ENCODE measurements around the gene RNU7-1.

RNU7-1 gene

DNA sequence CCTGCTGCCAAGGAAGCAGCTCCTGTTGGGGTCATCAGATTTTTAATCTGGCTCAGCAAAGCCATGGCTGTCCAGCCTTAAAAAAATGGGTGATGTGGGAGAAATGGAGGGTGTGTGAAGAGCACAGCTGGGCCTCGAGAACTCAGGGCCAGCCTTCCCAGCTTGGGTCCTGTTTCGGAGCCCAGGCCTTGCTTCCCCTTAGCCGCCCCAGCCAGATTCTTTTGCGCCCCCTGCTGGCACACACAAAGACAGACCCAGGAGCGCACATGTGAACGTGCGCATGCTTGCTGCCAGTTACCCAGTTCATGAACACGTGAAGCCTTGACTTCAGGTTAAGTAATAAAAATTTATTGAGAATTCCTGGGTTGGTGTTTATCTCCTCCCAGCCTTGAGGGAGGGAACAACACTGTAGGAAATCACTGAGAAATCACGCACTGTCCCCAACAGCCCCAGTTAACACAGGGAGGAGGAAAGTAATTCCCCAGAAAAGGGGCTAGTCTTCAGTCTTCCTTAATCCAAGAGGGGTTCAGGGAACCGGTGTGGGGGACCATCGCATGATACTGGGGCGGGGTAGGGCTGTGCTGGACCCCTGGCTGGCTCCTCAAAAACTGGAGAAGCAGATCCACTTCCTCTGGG is 21.5 kb downstream of the RNU7-1 start:
- DNase-seq (ENCODE audit: low spot score): peak; percentile 92

DNA sequence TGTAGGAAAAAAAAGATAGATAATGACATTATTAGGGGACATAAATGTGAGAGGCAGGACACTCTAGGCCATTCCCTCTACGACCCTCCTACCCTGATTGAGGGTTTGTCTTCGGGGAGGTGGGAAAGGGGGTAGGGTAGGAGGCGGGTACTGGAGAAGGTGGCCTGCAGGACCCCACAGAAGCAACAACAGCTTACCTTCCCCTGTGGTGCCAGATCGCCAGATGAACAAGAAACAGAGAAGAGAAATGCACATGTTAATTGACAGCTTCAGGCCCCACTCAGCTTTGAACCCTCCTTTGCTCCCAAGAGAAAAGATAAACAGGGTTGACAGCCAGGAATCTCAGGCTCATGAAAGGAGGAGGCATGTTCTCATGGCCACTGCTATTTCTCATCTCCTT is 22.1 kb downstream of the RNU7-1 start:
- no peak for DNase-seq (ENCODE audit: low spot score)

DNA sequence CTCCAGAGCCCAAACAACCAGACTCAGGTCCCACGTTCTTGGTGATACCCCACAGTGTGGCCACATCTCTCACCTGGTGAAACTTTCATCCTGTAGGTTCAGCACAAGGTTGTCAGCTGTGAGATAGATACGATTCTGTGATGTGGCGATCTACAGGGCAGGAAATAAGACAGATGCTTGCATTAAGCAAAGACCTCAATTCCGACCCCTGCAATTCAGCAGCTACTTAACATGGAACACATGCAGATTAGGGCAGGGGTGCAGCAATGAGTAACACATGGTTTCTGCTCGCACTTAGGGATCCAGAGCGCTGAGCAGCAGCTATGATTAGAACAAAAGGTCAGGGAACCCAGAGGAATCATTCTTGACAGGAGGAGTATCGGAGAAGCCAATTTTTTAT is 22.7 kb downstream of the RNU7-1 start:
- no peak for DNase-seq (ENCODE audit: low spot score)

DNA sequence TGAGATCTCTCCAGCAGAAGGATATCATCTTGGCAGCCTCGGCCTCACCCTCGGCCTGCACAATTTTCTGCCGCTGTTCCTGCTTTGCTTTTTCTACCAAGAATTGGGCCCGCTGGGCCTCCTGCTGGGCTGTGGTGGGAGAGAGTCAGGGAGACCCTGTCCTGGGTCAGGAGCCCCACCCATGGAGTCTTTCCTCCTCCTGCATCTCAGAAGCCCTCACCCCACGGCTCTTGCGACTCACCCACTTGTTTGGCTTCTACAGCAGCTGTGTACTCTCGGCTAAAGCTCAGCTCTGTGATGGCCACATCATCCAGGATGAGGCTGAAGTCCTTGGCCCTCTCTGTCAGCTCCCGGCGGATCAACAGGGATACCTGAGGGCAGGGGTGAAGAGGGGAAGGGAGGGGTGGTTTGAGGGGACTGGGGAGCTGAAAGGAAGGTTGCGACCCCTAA is 24.1 kb downstream of the RNU7-1 start:
- no peak for DNase-seq (ENCODE audit: low spot score)

DNA sequence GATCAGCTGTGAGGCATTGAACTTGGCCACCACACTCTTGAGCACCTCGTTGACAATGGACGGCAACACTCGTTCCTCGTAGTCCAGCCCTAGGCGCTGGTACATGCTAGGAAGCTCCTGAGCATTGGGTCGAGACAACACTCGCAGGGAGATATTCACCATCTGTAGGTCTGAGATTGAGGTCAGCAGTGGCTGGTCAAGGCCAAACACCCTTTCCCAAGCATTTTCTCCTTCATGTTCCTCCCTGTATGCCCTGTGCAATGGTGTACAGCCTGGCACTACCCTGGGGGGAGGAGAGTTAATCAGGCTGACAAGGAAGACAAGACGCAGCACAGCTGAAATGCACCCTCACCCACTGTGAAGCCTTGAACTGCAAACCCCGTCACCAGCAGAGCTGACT is 24.8 kb downstream of the RNU7-1 start:
- no peak for DNase-seq (ENCODE audit: low spot score)

DNA sequence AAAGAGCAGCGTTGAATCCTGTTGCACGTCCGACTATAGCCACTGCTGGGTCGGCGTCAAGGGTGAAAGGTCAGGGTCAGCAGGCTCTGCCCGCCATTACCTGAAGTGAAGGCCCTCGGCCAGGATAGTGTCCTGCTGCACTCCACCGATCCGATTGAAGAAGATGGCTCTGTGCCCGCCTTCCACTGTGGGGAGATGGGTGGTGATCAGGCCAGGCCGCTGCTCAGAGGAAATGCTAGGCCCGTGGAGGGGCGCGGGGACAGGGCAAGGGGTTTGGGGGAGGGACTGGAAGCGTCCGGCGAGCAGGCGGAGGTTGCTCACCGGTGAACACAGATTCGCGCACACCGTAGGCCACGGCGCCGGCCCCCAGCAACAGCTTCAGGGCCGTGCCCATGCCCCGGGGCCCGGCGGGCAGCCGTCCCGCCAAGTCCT is 26.5 kb downstream of the RNU7-1 start:
- no peak for DNase-seq (ENCODE audit: low spot score)

DNA sequence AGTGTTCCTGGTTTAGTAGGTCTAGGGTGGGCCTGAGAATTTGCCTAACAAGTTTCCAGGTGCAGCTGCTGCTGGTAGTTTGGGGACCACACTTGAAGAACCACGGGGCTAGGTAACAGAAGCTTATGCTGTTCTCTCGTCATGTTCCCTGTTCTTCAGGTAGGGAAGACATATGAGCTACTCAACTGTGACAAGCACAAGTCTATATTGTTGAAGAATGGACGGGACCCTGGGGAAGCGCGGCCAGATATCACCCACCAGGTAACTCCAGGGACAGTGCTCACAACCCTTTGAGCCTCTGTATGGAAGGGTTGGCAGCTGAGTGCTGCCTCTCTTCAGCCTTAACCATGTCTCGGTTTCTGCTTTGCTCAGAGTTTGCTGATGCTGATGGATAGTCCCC is 30.6 kb downstream of the RNU7-1 start:
- DNase-seq (ENCODE audit: low spot score): no peak

DNA sequence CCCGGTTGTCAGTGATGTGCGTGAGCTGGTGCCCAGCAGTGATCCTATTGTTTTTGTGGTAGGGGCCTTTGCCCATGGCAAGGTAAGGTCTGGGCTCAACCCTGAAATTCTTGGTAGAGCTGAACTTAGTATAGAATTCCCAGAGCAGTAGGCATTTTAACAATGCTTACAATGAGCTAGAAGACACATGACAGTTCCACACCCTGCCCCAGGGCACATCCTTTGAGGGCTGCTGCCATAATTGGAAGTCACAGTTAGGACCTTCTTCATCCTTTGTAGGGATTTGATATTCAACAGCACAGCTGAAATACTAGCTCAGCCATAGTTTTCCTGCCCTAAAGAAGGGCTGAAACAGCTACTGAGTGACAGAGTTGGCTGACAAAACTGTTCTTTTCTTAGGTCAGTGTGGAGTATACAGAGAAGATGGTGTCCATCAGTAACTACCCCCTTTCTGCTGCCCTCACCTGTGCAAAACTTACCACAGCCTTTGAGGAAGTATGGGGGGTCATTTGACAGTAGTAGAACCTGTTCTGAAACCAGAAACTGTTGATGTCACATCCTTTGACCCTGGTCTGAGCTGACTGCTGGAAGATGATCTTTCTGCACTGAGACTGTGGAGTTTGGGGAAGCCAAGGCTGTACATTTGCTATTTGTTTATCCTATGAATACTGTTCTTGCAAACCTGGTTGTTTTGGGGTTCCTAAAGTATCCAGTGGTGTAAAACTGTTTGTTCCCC is 31.8 kb downstream of the RNU7-1 start:
- DNase-seq (ENCODE audit: low spot score): no peak

DNA sequence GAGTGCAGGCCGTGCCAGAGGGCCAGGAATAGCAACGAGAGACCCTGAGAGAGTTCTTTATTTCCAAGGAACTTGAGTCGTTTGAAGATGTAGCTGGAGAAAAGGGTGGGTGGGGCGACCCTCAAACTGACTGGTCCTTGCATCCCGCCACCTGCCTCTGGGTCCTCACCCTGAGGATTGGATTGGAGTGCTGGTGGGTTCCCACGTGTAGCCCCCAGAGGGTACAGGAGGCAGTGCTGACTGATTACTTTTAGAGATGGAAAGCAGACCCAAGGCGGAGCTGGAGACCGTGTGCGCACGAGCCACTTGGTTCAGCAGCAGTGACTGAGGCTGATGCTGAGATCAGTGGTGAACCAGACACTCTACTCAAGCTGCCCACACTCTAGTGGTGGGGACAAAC is 34.0 kb downstream of the RNU7-1 start:
- DNase-seq (ENCODE audit: low spot score): no peak

DNA sequence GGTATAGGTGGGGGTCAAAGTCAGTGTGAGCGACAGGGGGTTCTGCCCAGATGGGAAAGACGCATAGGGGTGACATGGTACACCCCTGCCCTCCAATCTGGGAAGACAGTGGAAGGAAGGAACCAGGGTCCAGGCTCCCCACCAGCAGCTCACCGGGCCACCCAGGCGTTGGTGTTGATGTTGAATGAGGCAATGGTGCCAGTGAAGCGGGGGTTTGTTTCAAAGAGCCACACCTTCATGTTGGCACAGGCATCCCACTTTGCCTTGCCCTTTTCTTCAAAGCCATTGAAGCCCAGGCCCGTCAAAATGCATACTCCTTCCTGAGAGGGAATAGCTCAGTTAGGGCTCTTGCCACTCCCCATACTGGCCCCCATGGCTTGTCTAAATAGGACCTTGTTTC is 34.6 kb downstream of the RNU7-1 start:
- no peak for DNase-seq (ENCODE audit: low spot score)

DNA sequence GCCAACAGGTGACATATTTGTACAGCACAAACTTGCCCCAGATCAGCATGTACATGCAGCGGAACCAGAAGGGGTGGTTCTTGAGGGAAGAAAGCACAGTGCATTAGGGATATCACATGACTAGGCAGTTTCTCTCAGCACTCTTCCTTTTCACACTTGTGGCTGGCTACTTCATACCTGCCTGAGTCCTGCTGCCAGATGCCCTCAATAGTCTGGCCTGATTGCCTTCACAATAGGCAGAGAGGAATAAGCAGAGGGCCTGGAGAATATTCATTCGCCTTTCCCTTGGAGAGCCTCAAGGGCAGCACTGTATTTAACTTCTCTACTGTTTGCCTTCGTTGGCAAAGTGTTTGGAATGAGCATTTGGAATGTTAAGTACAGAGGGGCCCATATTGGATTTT is 35.0 kb downstream of the RNU7-1 start:
- no peak for DNase-seq (ENCODE audit: low spot score)

DNA sequence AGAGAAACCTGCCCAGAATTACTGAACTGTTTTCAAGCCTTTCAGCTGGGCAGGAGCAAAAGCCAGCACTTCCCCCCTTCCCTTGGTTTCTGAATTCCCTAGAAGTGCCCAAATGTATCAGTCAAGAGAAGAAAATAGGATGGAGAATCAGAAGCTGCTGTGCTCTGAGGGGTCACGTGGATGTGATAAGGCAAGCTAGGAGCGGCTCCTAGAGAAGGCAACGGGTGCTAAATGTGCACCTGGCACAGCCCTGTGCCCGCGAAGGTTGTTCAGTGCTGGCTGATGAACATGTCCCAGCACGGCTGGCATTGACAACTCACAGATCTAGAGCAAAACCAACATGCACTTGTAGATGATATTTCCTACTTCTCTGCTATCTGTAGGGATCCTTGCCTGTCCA is 35.4 kb downstream of the RNU7-1 start:
- DNase-seq (ENCODE audit: low spot score): no peak

DNA sequence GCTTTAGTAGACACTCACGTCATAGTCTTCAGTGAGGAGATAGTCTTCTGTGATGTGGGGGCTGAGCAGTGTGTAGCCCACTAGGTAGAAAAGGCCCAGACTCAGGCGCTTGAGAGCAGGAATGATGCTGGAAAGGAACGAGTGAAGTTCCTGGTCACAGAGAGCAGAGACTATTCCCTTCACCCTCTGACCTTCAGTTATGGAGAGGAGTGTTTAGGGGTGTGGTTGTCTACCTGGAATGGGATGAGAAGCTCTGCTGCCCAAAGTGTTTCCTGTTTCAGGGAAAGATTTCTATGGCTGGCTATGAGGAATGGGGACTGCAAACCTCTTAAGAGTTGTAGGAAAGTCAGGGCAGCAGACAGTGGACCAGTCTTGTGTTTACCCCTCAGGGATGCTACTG is 35.8 kb downstream of the RNU7-1 start:
- DNase-seq (ENCODE audit: low spot score): no peak

DNA sequence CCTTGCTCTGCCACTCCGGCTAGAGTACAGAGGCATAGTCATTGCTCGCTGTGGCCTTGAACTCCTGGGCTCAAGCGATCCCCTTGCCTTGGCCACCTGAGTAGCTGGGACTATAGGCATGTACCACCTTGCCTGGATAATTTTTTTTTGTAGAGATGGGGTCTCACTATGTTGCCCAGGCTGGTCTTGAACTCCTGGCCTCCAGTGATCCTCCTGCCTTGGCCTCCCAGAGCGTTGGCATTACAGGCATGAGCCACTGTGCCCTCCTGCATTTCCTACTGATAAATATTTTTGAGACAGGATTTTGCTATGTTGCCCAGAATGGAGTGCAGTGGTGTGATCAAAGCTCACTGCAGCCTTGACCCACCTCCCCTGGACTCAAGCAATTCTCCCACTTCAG is 36.5 kb downstream of the RNU7-1 start:
- DNase-seq (ENCODE audit: low spot score): no peak

DNA sequence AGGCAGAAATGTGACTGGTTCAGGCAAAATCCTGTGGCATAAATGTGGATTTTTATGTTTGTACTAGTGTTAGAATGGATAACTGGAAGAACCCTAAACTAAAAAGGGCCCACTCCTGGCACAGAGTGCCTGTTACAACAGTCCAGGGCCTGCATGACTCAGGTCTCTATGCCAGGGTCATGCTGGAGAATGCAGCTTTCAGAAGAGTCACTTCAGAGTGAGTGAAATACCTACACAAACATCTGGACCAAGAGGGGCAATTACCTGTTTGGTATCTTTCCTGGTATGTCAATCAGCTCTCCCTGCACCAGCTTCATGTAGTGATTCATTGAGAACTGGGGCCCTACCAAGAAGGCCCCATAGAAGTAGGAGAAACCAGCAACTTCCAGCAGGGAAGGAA is 37.1 kb downstream of the RNU7-1 start:
- DNase-seq (ENCODE audit: low spot score): no peak

DNA sequence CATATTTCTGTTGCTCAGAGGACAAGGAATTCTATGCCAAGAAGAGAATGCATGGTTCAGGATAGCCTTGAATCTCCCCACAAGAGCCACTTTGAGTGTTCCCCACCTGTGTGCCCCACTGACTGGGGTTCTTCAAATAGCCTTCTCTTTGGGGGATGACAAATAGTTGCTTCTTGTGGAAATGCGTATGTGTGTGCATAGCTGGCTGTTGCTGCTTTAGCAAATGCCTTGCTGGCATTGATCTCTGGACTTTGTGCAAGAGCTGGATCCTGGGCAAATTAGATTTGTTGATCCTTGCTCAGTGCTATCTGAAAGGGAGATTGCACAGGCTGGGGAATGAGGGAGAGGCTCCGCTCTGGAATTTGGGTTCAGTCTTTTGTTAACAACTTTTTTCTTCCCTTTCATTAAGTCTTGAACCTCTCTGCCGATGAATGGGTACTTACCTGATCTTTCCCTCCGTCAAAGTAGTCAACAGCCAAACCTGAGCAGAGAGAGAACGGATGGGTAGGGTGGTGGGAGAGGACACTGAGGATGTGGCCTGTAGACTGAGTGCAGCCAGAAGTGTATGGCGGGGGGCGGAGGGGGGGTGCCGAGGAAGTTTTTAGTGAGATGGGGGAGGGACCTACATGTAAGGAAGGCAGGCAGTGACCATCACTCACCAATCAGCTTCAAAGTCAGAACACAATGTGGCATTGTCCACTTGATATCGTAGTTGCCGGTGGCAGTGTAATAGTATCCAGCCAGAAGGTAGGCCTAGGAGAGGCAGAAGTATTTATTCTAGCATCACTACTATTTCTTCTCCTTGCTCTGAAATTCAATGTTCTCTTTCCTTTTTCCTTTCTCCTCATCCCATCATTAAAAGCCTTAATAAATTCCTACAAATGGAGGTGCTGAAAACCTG is 37.8 kb downstream of the RNU7-1 start:
- no peak for DNase-seq (ENCODE audit: low spot score)

DNA sequence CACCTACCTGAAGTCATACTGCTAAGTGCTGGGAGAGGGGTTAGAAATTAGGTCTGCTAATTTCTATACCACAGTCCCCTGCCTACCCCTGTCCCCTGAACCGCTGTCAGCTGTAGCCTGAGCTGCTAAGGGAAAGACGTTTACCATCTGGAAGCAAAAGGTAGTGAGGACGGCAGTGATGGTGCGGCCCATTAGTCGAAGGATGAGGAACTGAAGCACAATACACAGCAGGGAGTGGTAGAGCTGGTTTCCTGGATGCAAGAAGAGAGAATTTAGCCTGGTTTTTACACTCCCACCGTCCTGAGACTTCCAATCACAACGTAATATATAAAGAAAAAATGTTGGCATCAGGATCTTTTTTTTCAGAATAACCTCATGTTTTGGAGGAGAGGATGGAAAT is 38.9 kb downstream of the RNU7-1 start:
- DNase-seq (ENCODE audit: low spot score): no peak

DNA sequence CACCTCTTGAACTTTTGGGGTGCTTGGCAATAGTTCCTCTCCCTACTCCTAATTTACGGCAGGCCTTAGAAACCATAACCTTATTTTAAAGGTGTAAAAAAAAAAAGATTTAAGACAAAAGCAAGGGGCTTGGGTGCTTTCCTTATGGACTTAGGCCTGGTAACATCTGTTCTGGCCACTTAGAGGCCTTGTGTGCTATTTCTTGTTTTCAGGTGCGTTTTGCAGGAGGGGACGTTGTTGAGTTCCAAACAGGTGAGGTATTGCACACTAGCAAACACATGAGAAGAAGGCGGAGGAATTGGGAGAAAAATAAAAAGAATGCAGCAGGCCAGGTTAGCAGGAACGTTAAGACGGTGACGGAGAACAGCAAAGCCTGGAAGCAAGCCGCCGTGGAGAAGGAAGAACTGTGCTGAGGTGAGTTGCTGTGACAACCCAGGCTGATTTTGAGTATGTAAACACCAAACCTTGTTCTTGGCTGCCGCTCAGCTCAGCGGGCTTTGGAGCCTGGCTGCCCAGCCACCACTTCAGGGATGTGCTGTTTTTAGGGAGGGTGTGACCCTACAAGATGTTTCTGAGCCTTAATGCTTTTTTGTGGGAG is 44.4 kb downstream of the RNU7-1 start:
- DNase-seq (ENCODE audit: low spot score): no peak
